SK-N-SH (cell line): ENCODE data around the gene CRP. TPM values are rescaled to one million over a fixed set of nuclear protein-coding genes. Genes with fewer than 3 reads are reported as not detected.

ENCODE experiments used
- CTCF ChIA-PET: fragments of 300-600, 350-600 bp; formaldehyde crosslinking; extraction: SDS; loops from one replicate; lab custom pipeline; 2021; lab: Yijun Ruan, JAX
- POLR2A ChIA-PET: fragments of 350-600 bp; sonication (Branson Sonifier 250); formaldehyde crosslinking; extraction: SDS; loops from one replicate; lab custom pipeline; 2020; ENCODE audit warnings: antibody characterized with exemption, inconsistent platforms; lab: Yijun Ruan, JAX
- DNase-seq: peaks from one replicate; pipeline ENCODE4 v3.0.0; 2012
- H2AFZ ChIP-seq: fragments of 200-600 bp; sonication (generic); 2 replicates; pipeline ENCODE4 v1.8.1; 2016; ENCODE audit warnings: antibody characterized with exemption, mild to moderate bottlenecking, low read depth
- H3F3A ChIP-seq: fragments of 200-600 bp; sonication (generic); replicated peaks from 2 replicates; pipeline ENCODE3; 2016; ENCODE audit warnings: antibody characterized with exemption, mild to moderate bottlenecking; ENCODE audit not compliant: insufficient read depth
- H3K27ac ChIP-seq, 2 experiments: fragments of 200-500 bp in 1 of 2; fragments of 200-600 bp in 1 of 2; sonication (Bioruptor generic) in 1 of 2; sonication (generic), shearing (Covaris generic) in 1 of 2; 2 replicates each; pipeline versions ENCODE4 v1.5.1 to v1.6.1; 2014 to 2016; ENCODE audit warnings: low read depth in 2 of 2, inconsistent platforms in 1 of 2, low read length in 1 of 2, mild to moderate bottlenecking in 1 of 2, mixed read lengths in 1 of 2
- H3K27me3 ChIP-seq: fragments of 200-600 bp; sonication (generic), shearing (Covaris generic); 2 replicates; pipeline ENCODE4 v1.6.1; 2016; ENCODE audit warnings: mixed run types; ENCODE audit not compliant: insufficient read depth
- H3K36me3 ChIP-seq, 2 experiments: fragments of 200-500 bp in 1 of 2; fragments of 200-600 bp in 1 of 2; sonication (Bioruptor generic) in 1 of 2; sonication (generic) in 1 of 2; replicated peaks in 1 of 2; 2 replicates each; pipeline versions ENCODE3 to v1.5.1; 2014 to 2016; ENCODE audit warnings: low read length in 1 of 2, mild to moderate bottlenecking in 1 of 2; ENCODE audit not compliant: insufficient read depth in 2 of 2, control insufficient read depth in 1 of 2
- H3K4me1 ChIP-seq, 2 experiments: fragments of 200-500 bp in 1 of 2; fragments of 200-600 bp in 1 of 2; sonication (Bioruptor generic) in 1 of 2; sonication (generic), shearing (Covaris generic) in 1 of 2; 2 replicates each; pipeline versions ENCODE4 v1.5.1 to v1.6.1; 2014 to 2016; ENCODE audit warnings: low read depth in 1 of 2, low read length in 1 of 2, mixed run types in 1 of 2; ENCODE audit not compliant: insufficient read depth in 2 of 2, control insufficient read depth in 1 of 2
- H3K4me2 ChIP-seq: fragments of 200-600 bp; sonication (generic), shearing (Covaris generic); 2 replicates; pipeline ENCODE4 v1.6.1; 2017; ENCODE audit warnings: mixed run types
- H3K4me3 ChIP-seq, 2 experiments: fragments of 200-500 bp in 1 of 2; fragments of 200-600 bp in 1 of 2; sonication (Bioruptor generic) in 1 of 2; sonication (generic), shearing (Covaris generic) in 1 of 2; 2 replicates each; pipeline versions ENCODE4 v1.5.1 to v1.8.1; 2014 to 2016; ENCODE audit warnings: low read depth in 2 of 2, inconsistent platforms in 1 of 2, low read length in 1 of 2, mild to moderate bottlenecking in 1 of 2, mixed read lengths in 1 of 2, moderate library complexity in 1 of 2
- H3K79me2 ChIP-seq: fragments of 200-600 bp; sonication (generic); 2 replicates; pipeline ENCODE4 v1.8.1; 2017; ENCODE audit warnings: mild to moderate bottlenecking; ENCODE audit not compliant: insufficient read depth
- H3K9ac ChIP-seq: fragments of 200-600 bp; sonication (generic); 2 replicates; pipeline ENCODE4 v1.6.1; 2017; ENCODE audit warnings: mixed run types
- H3K9me2 ChIP-seq: fragments of 200-600 bp; sonication (generic); 2 replicates; pipeline ENCODE4 v1.6.1; 2017; ENCODE audit warnings: mixed run types
- H3K9me3 ChIP-seq: fragments of 200-600 bp; sonication (generic); 2 replicates; pipeline ENCODE4 v1.6.1; 2017; ENCODE audit warnings: mixed run types, mild to moderate bottlenecking, moderate library complexity
- H4K20me1 ChIP-seq: fragments of 200-600 bp; sonication (generic); 2 replicates; pipeline ENCODE4 v1.6.1; 2017; ENCODE audit warnings: mild to moderate bottlenecking, mixed run types; ENCODE audit not compliant: insufficient read depth
- CHD2 ChIP-seq: fragments of 150-350 bp; IDR thresholded peaks from 2 replicates; pipeline ENCODE4 v1.6.1; 2018; ENCODE audit warnings: low read length; ENCODE audit not compliant: partially characterized antibody
- ELF1 ChIP-seq: IDR thresholded peaks from 2 replicates; pipeline ENCODE4 v1.4.0; 2012
- EP300 ChIP-seq, 2 experiments: IDR thresholded peaks; 2 replicates each; pipeline versions ENCODE4 v1.4.0 to v1.6.1; 2012; ENCODE audit warnings: borderline replicate concordance in 1 of 2, low read depth in 1 of 2, low read length in 1 of 2
- EZH2phosphoT487 ChIP-seq: fragments of 200-600 bp; sonication (generic); IDR thresholded peaks from 2 replicates; pipeline ENCODE4 v1.6.1; 2017; ENCODE audit warnings: low read depth, mixed run types, mild to moderate bottlenecking, antibody characterized with exemption, moderate library complexity, borderline replicate concordance
- GABPA ChIP-seq: IDR thresholded peaks from 2 replicates; pipeline ENCODE4 v1.4.0; 2012; ENCODE audit warnings: low read depth, mild to moderate bottlenecking
- GATA2 ChIP-seq: sonication (generic); formaldehyde crosslinking; IDR thresholded peaks from 2 replicates; pipeline ENCODE4 v1.5.0; 2020; ENCODE audit warnings: mild to moderate bottlenecking, missing genetic modification reagents
- IRF3 ChIP-seq: fragments of 150-350 bp; IDR thresholded peaks from 2 replicates; pipeline ENCODE4 v1.6.1; 2016; ENCODE audit warnings: mild to moderate bottlenecking, low read depth, low read length
- MEF2A ChIP-seq: IDR thresholded peaks from 2 replicates; pipeline ENCODE4 v1.4.0; 2012; ENCODE audit warnings: low read depth, borderline replicate concordance
- NRF1 ChIP-seq: IDR thresholded peaks from 2 replicates; pipeline ENCODE4 v1.6.1; 2012; ENCODE audit warnings: low read depth, mild to moderate bottlenecking, low read length
- RAD21 ChIP-seq: IDR thresholded peaks from 2 replicates; pipeline ENCODE4 v1.6.1; 2012; ENCODE audit warnings: mild to moderate bottlenecking, low read length
- RCOR1 ChIP-seq: fragments of 150-350 bp; IDR thresholded peaks from 2 replicates; pipeline ENCODE4 v1.6.1; 2017; ENCODE audit warnings: antibody characterized with exemption, low read length
- REST ChIP-seq: IDR thresholded peaks from 2 replicates; pipeline ENCODE4 v1.6.1; 2012; ENCODE audit warnings: mild to moderate bottlenecking, low read depth, low read length, moderate library complexity
- SIN3A ChIP-seq: IDR thresholded peaks from 2 replicates; pipeline ENCODE4 v1.6.1; 2012; ENCODE audit warnings: low read depth, mild to moderate bottlenecking, low read length, moderate library complexity, borderline replicate concordance
- TAF1 ChIP-seq: IDR thresholded peaks from 2 replicates; pipeline ENCODE4 v1.6.1; 2012; ENCODE audit warnings: low read depth, mild to moderate bottlenecking, low read length, moderate library complexity, borderline replicate concordance
- TCF12 ChIP-seq: IDR thresholded peaks from 2 replicates; pipeline ENCODE4 v1.4.0; 2012
- TEAD4 ChIP-seq: IDR thresholded peaks from 2 replicates; pipeline ENCODE4 v1.4.0; 2012; ENCODE audit warnings: mild to moderate bottlenecking, borderline replicate concordance; ENCODE audit not compliant: insufficient read depth
- USF1 ChIP-seq: IDR thresholded peaks from 2 replicates; pipeline ENCODE4 v1.4.0; 2012; ENCODE audit warnings: low read depth, borderline replicate concordance
- ZBTB33 ChIP-seq: IDR thresholded peaks from 2 replicates; pipeline ENCODE4 v1.4.0; 2012; ENCODE audit warnings: low read depth, borderline replicate concordance
- WGBS: methylation state at CpG from one replicate; pipeline ENCODE4 v1.1.6; 2017; ENCODE audit warnings: low lambda C conversion rate; 5-methylcytosine and 5-hydroxymethylcytosine counted together
- polyA plus RNA-seq, 3 experiments: library from polyadenylated mRNA; depleted of rRNA; stranded (reverse); fragments of >200 nt; gene quantifications; 2 replicates each; pipeline ENCODE4 v1.2.3, GENCODE V29; 2012

Gene CRP
- polyA plus RNA-seq, 1 of the 3 experiments (the other 2 are of a cell fraction), result not detected

GRCh38 chr1:159715855-159716254 lies 1.5 kb upstream of the CRP start:
- Histone ChIP-seq H3K79me2 (no peaks in the 10 kb centered on the region), H3K4me1 (no peaks in the 10 kb centered on the region), H3K4me3 (no peak overlapping the region), H3K36me3 (no peaks in the 10 kb centered on the region), H3K4me2 (no peak overlapping the region), H3K9me2 (no peaks in the 10 kb centered on the region), H3K27me3 (no peaks in the 10 kb centered on the region; the same call in 1 of the 2 replicates), H3F3A (no peaks in the 10 kb centered on the region), H3K9ac (no peak overlapping the region), H3K27ac (no peak overlapping the region)
- DNase-seq, result no peak
- POLR2A ChIA-PET, result no interaction called here
- WGBS, result 0% methylated on average over 1 of the region's 1 CpG
- TF ChIP-seq USF1, result no peak
- TF ChIP-seq TAF1, result no peak
- TF ChIP-seq EP300 (IDR thresholded peaks at IDR 0.05; ENCODE audit: borderline replicate concordance in 1 of 2, low read depth in 1 of 2, low read length in 1 of 2), result no peak
- TF ChIP-seq GATA2 (CRISPR knock-in tag), result no peak
- TF ChIP-seq REST, result no peak
- no peak for TF ChIP-seq NRF1
- no peak for TF ChIP-seq EZH2phosphoT487
- no peak for TF ChIP-seq TCF12
- TF ChIP-seq IRF3, result no peak
- no peak for TF ChIP-seq ZBTB33
- no peak for TF ChIP-seq ELF1
- no peak for TF ChIP-seq CHD2
- no peak for TF ChIP-seq TEAD4
- TF ChIP-seq MEF2A, result no peak
- no peak for TF ChIP-seq RCOR1
- TF ChIP-seq RAD21, result no peak
- TF ChIP-seq GABPA, result no peak
- TF ChIP-seq SIN3A, result no peak
- TF ChIP-seq, all 33 proteins: peak for 0
- Histone ChIP-seq H4K20me1 (no peaks in the 10 kb centered on the region), H3K9me3 (0 out of 2 replicates have a peak, but pooled peaks cover 4% of the 10 kb centered on the region), H2AFZ (no peak overlapping the region)
- CTCF ChIA-PET, result no interaction called here
